Body of pancreas (tissue), 4 donors: Measurements from ENCODE around the gene DNAH6. TPM values are rescaled to one million over a fixed set of nuclear protein-coding genes. Genes with fewer than 3 reads are reported as not detected.

ENCODE experiments used
- ATAC-seq: fragments of 150-250 bp; one replicate; pipeline ENCODE4 v1.9.1; 2016
- DNase-seq, 4 donors: peaks; one replicate each; pipeline ENCODE4 v3.0.0-alpha.2; 2019
- H3K27ac ChIP-seq, 4 donors: fragments of 200-600 bp; sonication (generic); 1 replicate in 3 of 4; 2 replicates in 1 of 4; pipeline versions ENCODE4 v1.5.1 to v1.6.1; 2016 to 2019; ENCODE audit warnings: mild to moderate bottlenecking in 1 of 4, mixed read lengths in 1 of 4, moderate library complexity in 1 of 4
- H3K27me3 ChIP-seq, 2 donors: fragments of 200-600 bp; sonication (generic); one replicate each; pipeline ENCODE4 v1.6.0; 2016; ENCODE audit warnings: mild to moderate bottlenecking in 1 of 2
- H3K36me3 ChIP-seq, 2 donors: fragments of 200-600 bp; sonication (generic); replicated peaks in 1 of 2; 2 replicates each; pipeline ENCODE4 v1.5.1; 2016; ENCODE audit warnings: low read depth in 2 of 2; ENCODE audit not compliant: insufficient read depth in 1 of 2
- H3K4me1 ChIP-seq: fragments of 200-600 bp; sonication (generic); one replicate; pipeline ENCODE4 v1.6.0; 2016
- H3K4me3 ChIP-seq, 2 donors: fragments of 200-600 bp; sonication (generic); 1 replicate in 1 of 2; 2 replicates in 1 of 2; pipeline ENCODE4 v1.5.1; 2016 to 2019
- H3K9me3 ChIP-seq, 3 donors: fragments of 200-600 bp; sonication (generic); 1 replicate in 2 of 3; 2 replicates in 1 of 3; pipeline ENCODE4 v1.5.1; 2016
- POLR2A ChIP-seq, 3 donors: fragments of 450-650 bp; IDR thresholded peaks; one replicate each; pipeline ENCODE4 v1.6.1; 2016; ENCODE audit warnings: antibody characterized with exemption in 3 of 3, mild to moderate bottlenecking in 2 of 3
- WGBS, 2 donors: methylation state at CpG; one replicate each; pipeline ENCODE4 v1.1.5; 2017; 5-methylcytosine and 5-hydroxymethylcytosine counted together
- intact Hi-C: fragments of 100-400 bp; cut with DNase I; formaldehyde crosslinking; loops from one replicate; pipeline ENCODE4 v1.15.1; 2023
- total RNA-seq, 2 donors: library from RNA; depleted of rRNA; stranded (reverse); fragments of >200 nt; gene quantifications; one replicate each; pipeline ENCODE4 v1.1.0, GENCODE V29; 2016
- TF ChIP-seq, protein P1 (sequence below), 7 experiments: fragments of 450-650 bp in 4 of 7; fragments of 200-600 bp in 3 of 7; sonication (generic) in 3 of 7; IDR thresholded peaks; one replicate each; pipeline ENCODE4 v1.5.1; 2016 to 2019; ENCODE audit warnings: antibody characterized with exemption in 7 of 7

Gene DNAH6
- total RNA-seq, 2 donors from 2014 or later, result 1.3 to 2.6 TPM

GRCh38 chr2:84486441-84487115 lies 29.7 kb upstream of the DNAH6 start:
- peak overlapping the region; percentile 50 to 80 (median 74) for H3K27ac ChIP-seq
- WGBS, 2 donors, result 21 to 32% methylated on average over 2 of the region's 2 CpGs
- H3K9me3 ChIP-seq, result no peaks in the 10 kb centered on the region
- TF ChIP-seq, protein P1, sequence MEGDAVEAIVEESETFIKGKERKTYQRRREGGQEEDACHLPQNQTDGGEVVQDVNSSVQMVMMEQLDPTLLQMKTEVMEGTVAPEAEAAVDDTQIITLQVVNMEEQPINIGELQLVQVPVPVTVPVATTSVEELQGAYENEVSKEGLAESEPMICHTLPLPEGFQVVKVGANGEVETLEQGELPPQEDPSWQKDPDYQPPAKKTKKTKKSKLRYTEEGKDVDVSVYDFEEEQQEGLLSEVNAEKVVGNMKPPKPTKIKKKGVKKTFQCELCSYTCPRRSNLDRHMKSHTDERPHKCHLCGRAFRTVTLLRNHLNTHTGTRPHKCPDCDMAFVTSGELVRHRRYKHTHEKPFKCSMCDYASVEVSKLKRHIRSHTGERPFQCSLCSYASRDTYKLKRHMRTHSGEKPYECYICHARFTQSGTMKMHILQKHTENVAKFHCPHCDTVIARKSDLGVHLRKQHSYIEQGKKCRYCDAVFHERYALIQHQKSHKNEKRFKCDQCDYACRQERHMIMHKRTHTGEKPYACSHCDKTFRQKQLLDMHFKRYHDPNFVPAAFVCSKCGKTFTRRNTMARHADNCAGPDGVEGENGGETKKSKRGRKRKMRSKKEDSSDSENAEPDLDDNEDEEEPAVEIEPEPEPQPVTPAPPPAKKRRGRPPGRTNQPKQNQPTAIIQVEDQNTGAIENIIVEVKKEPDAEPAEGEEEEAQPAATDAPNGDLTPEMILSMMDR (IDR thresholded peaks at IDR 0.05), result no peak
- TF ChIP-seq POLR2A (IDR thresholded peaks at IDR 0.05), result peak in 1 of 3 donors; percentile 35
- no peaks in the 10 kb centered on the region for H3K36me3 ChIP-seq
- no peaks in the 10 kb centered on the region for H3K27me3 ChIP-seq
- H3K4me3 ChIP-seq, result no peak overlapping the region
- intact Hi-C loops, result no loop called here
- DNase-seq (peak; percentile 78 to 89 (median 88)), ATAC-seq (peak; percentile 96)
- H3K4me1 ChIP-seq, result peaks cover 37% of the 10 kb centered on the region

DNA sequence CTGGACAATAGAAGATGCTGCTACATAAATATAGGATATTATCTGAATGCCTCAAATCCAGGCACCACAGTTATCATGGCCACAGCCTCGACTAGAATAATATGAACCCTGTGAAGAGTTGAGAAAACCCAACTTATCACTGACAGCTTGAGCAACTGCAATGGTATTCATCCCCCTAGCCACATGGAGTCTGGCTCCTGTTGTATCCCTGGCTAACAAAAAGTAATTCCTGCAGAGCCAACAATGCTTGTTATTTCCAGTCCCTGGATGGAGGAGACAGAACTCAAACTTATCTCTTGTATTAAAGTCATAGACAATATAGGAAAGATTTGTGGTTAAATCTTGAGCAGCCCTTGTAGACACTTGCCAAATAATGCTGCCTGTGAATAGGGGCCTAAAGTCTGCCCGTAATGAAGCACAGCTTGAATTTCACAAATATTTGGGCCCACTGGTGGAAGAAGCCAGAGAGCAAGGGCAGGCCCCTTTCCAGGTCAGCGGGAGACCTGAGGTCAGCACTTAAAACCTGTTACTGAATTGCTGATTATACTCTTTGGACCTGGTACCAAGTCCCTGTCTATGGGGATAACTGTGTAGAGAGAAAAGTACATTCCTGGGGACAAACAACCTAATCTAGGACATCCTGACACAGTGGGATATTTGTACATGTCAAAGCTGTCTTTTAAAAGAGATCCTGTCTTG lies 28.9 kb upstream of the DNAH6 start:
- WGBS, 2 donors, result 42 to 68% methylated on average over 2 to 3 of the region's 3 CpGs
- TF ChIP-seq, protein P1 (IDR thresholded peaks at IDR 0.05), result no peak
- no peak for TF ChIP-seq POLR2A (IDR thresholded peaks at IDR 0.05)
- Histone ChIP-seq H3K27me3 (no peaks in the 10 kb centered on the region), H3K36me3 (no peaks in the 10 kb centered on the region), H3K4me3 (no peak overlapping the region), H3K27ac (peak overlapping the region in 3 of 4 donors; percentile 7 to 80 (median 36)), H3K4me1 (peaks cover 37% of the 10 kb centered on the region), H3K9me3 (no peaks in the 10 kb centered on the region)
- ATAC-seq (no peak), DNase-seq (no peak)
- intact Hi-C loops, result no loop called here

DNA sequence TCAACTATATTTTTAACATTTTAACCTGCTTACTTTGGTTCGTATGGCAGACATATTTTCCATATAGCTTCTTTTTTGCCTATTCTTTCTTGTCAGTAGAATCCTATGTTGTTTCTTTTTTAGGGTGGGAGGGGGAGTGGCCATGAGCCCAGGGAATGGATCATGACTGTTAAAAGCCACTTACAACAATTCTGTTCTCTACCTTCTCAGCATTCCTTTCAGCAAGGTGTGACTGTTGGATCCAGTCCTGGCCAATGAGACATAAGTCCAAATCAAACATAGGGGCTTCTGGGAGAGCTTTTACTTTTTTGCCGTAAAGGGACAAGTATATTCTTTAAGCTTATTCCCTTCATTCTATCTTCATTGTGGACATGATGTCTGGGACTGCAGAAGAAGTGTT lies 25.0 kb upstream of the DNAH6 start:
- no peak overlapping the region for H3K27ac ChIP-seq
- TF ChIP-seq, protein P1 (IDR thresholded peaks at IDR 0.05), result no peak
- no peak for TF ChIP-seq POLR2A (IDR thresholded peaks at IDR 0.05)

DNA sequence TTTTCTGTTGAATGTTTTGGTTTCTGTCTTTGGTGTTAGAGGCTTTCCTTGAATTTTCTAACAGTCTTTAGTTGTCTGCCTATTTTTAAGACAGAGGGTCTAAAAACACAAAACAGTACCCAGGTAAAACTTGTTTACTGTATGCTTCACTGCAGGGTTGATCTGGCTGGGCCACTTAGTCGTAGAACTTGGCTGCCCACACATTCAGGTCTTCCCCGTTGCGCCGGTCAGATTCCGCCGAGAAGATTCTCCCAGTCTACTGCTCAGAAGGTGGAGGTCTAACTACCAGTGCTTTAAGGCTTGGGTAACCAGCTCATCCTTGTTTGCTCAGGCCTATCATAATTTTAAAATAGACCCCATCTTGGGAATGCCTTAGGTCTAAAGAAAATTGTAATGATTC lies 24.6 kb upstream of the DNAH6 start:
- H3K9me3 ChIP-seq, result no peaks in the 10 kb centered on the region
- 86 to 93% methylated on average over 6 of the region's 6 CpGs for WGBS, 2 donors
- no peaks in the 10 kb centered on the region for H3K27me3 ChIP-seq
- DNase-seq (no peak), ATAC-seq (no peak)
- intact Hi-C loops, result no loop called here
- no peak for TF ChIP-seq POLR2A (IDR thresholded peaks at IDR 0.05)
- TF ChIP-seq, protein P1 (IDR thresholded peaks at IDR 0.05), result no peak
- no peak overlapping the region for H3K27ac ChIP-seq
- no peak overlapping the region for H3K4me3 ChIP-seq
- peaks cover 15% of the 10 kb centered on the region for H3K4me1 ChIP-seq
- no peaks in the 10 kb centered on the region for H3K36me3 ChIP-seq

More for the DNA sequence above, 25.0 kb upstream of the DNAH6 start:
- WGBS, 2 donors, result 62 to 67% methylated on average over 2 of the region's 2 CpGs
- ATAC-seq (no peak), DNase-seq (no peak)
- H3K9me3 ChIP-seq, result no peaks in the 10 kb centered on the region
- peaks cover 20% of the 10 kb centered on the region for H3K4me1 ChIP-seq
- intact Hi-C loops, result no loop called here
- no peaks in the 10 kb centered on the region for H3K36me3 ChIP-seq
- no peaks in the 10 kb centered on the region for H3K27me3 ChIP-seq
- H3K4me3 ChIP-seq, result no peak overlapping the region
